Activated naive CD4-positive, alpha-beta T cell treated with anti-CD3 and anti-CD28 coated beads, Interleukin-2, amount 50 U/mL, for 24 hours (primary cell): Measurements from ENCODE around the gene WNK2.
A peak's percentile ranks its signal among the peaks of the same experiment; 100 is the strongest.
"Not testable (repeated sequence)": the region's sequence is repeated elsewhere in the genome, so short reads cannot be mapped to it uniquely, and the experiment has no call there.

ENCODE experiments used
- H3K27ac Mint-ChIP-seq: one replicate; pipeline ENCODE4 v1.8.0; 2021; ENCODE audit warnings: mild to moderate bottlenecking, mixed read lengths
- H3K27me3 Mint-ChIP-seq: one replicate; pipeline ENCODE4 v1.8.0; 2021; ENCODE audit warnings: mixed read lengths
- H3K36me3 Mint-ChIP-seq: one replicate; pipeline ENCODE4 v1.8.0; 2021; ENCODE audit warnings: mixed read lengths
- H3K4me1 Mint-ChIP-seq: one replicate; pipeline ENCODE4 v1.8.0; 2021; ENCODE audit warnings: mixed read lengths
- H3K4me3 Mint-ChIP-seq: one replicate; pipeline ENCODE4 v1.8.0; 2021; ENCODE audit warnings: mild to moderate bottlenecking, mixed read lengths
- H3K9me3 Mint-ChIP-seq: one replicate; pipeline ENCODE4 v1.8.0; 2021; ENCODE audit warnings: mixed read lengths

WNK2 gene

DNA sequence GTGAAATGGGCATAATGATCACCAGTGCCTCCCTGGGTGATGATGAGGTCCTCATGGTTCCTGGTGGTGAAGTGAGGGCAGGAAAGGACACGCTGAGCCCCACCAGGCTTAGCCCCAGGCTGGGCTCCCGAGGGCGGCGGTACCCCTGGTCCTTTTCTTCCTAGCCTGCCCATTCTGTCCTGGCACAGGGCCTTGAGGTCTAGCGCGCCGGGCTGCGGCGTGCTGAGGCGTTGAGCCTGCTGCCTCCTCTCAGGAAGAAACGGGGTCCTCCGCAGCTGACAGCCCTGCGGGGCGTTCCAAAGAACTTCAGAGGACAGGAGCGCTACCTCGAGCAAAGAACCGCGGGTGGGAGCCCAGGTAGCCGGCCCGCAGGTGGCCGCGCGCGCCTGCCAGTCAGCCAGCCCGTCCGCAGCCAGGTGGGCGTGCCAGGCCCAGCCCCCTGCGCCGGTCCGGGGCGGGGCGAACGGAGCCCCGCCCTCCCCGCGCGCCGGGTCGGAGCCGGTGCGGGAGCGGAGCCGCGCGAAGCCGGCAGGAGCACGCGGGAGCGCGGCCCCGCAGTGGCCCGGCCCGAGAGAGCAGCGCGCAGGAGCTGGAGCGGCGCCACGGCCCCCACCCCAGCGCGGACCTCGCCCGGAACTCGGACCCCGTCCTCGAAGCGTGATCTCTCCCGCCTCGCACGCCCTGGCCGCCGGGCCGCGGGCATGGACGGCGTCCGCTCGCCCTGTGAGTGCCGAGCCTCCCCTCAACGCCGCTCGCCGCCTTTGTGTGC is at the start of gene WNK2:
Gene WNK2, plus strand, starts transcription at position 477 of the 769 bp plus-strand sequence. CDS start 791 bp downstream, outside the sequence.
- Mint-ChIP-seq H3K4me1 (peaks cover 7% of the 10 kb centered on the region), H3K4me3 (peak within 1 kb of the TSS; percentile 81), H3K36me3 (no peaks in the 10 kb centered on the region), H3K27me3 (peaks cover 9% of the 10 kb centered on the region), H3K9me3 (no peaks in the 10 kb centered on the region), H3K27ac (no peak within 1 kb of the TSS)

DNA sequence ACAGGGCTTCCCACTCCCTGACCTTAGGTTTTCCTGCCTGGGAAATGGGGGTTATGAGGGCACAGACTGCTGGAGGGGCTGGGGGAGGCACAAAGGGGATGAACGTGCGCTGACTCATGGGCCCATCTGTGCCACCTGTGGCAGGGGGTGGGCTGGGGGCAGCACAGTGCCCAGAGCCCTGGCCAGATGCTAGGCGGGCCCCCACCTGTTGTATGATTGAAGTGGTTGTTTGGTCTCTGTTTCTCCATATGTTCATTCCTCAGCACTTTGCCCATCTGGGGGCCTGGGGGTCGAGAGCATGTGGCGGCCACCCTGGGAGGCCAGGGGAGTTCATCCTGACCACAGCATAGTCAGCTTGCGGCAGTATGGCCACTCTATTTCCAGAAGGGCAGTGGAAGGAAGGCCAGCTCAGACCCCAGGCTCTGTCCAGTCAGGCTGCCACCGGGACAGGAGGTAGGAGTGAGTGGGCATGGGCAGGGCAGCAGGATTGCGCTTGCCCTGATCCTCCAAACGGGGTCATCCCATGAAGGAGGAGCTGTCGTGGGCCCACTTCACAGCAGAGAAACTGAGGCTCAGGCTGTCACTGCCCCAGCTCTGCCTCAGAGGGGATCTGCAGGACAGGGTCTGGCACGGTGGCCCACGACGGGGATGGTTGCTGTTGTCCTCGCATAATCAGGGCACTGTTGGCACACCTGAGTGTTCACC is 49.0 kb upstream of the WNK2 start:
- H3K4me3 Mint-ChIP-seq: peak overlapping the region; percentile 90

DNA sequence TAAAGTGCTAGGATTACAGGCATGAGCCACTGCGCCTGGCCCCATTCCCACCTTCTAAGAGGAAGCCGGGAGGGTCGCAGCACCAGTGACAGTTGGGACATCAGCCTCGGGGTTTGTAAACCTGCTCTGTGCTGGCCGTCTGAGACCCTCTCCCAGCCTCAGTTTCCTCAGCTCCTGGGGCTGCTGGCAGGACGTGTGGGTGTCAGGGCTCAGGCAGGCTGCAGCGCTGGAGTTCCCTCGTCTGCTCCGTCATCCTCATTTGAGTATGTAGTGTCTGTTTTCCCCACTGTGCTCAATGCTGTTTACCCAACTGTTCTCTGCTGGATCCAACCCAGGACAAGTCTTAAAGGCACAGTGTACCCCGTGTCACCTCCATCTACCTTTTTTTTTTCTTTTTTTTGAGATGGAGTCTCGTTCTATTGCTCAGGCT is 47.9 kb upstream of the WNK2 start:
- Mint-ChIP-seq H3K4me1 (peaks cover 60% of the 10 kb centered on the region), H3K4me3 (peak overlapping the region; percentile 42)

More for the DNA sequence above, 49.0 kb upstream of the WNK2 start:
- Mint-ChIP-seq H3K4me1 (peaks cover 60% of the 10 kb centered on the region), H3K27me3 (no peaks in the 10 kb centered on the region), H3K9me3 (no peaks in the 10 kb centered on the region), H3K36me3 (no peaks in the 10 kb centered on the region), H3K27ac (peak overlapping the region; percentile 95)

DNA sequence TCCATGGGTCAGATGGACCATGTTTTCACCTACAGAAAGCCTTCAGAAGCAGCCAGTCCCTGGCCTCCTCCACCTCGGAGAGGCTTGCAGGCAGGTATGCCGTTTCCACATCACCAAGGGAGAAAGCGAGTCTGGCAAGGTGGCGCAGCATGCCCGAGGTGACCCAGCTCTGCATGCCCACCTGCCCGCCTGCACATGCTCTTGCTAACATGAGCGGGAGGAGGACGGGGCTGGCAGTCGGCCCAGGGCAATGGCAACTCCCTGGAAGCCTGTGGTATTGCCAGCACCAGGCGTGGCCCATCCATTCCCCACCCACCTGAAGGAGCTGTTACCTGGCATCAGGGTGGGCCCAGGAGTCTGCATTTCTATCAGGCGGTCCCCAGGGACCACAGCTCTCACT is 46.6 kb upstream of the WNK2 start:
- Mint-ChIP-seq H3K9me3 (no peaks in the 10 kb centered on the region), H3K4me3 (no peak overlapping the region), H3K27me3 (no peaks in the 10 kb centered on the region), H3K36me3 (no peaks in the 10 kb centered on the region), H3K27ac (no peak overlapping the region), H3K4me1 (peaks cover 59% of the 10 kb centered on the region)

More for the DNA sequence above, 47.9 kb upstream of the WNK2 start:
- no peak overlapping the region for H3K27ac Mint-ChIP-seq
- H3K27me3 Mint-ChIP-seq: no peaks in the 10 kb centered on the region
- H3K9me3 Mint-ChIP-seq: no peaks in the 10 kb centered on the region
- H3K36me3 Mint-ChIP-seq: no peaks in the 10 kb centered on the region

DNA sequence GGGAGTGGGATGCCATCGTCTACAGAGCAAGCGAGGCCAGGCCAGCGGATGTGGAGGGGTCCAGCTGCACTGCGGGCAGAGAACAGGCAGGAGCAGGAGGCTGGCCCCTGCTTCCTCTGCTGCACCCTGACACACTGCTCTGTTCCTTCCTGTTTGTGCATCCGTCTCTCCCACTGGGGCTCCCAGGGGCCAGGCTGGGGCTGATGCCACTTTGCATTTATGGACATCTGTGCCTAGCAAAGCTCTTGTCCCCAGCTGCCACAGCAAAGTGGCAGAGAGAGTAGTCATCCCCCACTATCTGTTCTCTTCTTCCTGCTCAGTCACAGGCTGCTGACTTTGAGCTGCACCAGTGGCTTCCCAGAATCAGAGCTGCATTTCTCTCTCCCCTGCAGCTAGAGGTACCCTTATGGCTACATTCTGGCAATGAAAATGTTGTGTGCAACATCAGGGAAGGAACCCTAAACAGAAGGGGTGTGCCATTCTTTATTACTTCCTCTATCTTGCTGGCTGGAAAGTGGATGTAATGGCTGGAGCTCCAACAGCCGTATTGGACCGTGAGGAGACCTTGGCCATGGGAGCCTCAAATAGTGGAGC is 45.7 kb upstream of the WNK2 start:
- Mint-ChIP-seq H3K36me3 (no peaks in the 10 kb centered on the region), H3K9me3 (no peaks in the 10 kb centered on the region), H3K4me3 (no peak overlapping the region), H3K4me1 (peaks cover 56% of the 10 kb centered on the region), H3K27me3 (no peaks in the 10 kb centered on the region), H3K27ac (peak overlapping the region; percentile 80)

DNA sequence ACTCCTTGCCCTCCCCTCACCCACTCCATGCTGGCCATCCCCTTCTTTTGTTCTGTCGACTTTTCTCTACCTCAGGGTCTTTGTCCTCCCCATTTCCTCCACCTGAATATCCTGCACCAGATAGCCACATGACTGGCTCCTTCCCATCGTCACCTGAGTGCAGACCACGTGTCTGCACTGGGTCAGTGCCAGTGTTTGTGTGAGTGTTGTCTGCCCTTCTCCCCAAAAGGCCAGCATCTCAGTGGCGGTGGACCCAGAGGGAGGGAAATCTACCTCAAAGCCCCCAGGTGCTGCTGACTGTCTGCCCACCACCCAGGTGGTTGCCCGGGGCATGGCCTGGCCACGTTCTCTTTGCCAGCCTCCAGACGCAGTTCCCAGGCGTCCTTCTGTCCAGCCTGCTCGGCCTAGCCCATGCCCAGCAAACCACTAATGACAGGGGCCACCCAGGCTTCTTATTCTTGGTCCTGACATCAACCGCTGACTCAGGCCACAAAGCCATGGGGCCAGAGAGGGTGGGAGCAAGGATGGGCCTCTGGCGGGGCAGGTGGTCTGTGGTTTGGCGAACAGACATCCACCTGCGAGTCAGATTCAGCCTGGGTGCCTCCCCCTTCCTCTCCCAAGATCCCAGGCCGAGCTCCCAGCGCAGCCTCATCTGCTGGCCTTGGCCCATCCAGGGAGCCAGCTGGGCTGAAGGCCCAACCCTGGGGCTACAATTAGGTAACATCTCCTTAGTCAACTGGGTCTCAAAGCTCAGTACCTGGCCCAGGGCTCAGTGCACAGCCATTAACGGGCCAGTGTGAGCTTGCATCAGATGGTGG is 44.4 kb upstream of the WNK2 start:
- Mint-ChIP-seq H3K4me1 (peaks cover 67% of the 10 kb centered on the region), H3K4me3 (no peak overlapping the region), H3K9me3 (no peaks in the 10 kb centered on the region)

DNA sequence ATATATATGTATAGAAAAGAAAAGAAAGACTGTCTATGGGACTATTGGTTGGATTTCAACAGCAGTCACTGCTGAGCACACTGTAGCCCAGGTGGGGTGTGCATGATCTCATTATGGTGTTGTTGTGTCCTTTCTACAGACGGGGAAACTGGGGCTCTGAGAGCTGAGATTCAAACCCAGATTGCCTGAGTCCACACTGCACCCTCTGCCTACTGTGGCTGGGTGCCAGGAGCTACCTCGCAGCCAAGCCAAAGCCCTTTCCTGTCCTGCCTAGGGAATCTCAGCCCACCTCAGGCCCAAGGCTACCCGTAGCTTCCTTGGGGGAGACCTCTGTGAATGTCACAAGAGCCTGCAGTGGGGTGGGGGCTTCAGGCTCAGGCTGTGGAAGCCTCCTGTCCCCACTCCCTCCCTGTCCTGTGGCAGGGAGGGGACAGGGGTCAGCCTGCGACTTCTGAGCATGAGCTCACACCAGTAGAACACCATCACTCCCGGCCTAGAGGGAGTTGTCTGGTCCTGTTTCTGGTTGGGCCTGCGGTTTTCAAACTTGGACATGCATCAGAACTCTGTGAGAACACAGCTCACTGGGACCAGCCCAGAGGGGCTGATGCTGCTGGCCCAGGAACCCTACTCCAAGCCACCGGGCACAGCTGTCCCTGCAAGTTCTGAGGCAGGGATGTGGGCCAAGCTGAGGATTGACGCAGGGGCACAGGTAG is 42.0 kb upstream of the WNK2 start:
- no peak overlapping the region for H3K4me3 Mint-ChIP-seq
- H3K9me3 Mint-ChIP-seq: no peaks in the 10 kb centered on the region
- no peaks in the 10 kb centered on the region for H3K27me3 Mint-ChIP-seq
- H3K4me1 Mint-ChIP-seq: peaks cover 72% of the 10 kb centered on the region
- H3K36me3 Mint-ChIP-seq: peaks cover 3% of the 10 kb centered on the region
- H3K27ac Mint-ChIP-seq: no peak overlapping the region

More for the DNA sequence above, 44.4 kb upstream of the WNK2 start:
- Mint-ChIP-seq H3K36me3 (no peaks in the 10 kb centered on the region), H3K27ac (no peak overlapping the region), H3K27me3 (no peaks in the 10 kb centered on the region)

DNA sequence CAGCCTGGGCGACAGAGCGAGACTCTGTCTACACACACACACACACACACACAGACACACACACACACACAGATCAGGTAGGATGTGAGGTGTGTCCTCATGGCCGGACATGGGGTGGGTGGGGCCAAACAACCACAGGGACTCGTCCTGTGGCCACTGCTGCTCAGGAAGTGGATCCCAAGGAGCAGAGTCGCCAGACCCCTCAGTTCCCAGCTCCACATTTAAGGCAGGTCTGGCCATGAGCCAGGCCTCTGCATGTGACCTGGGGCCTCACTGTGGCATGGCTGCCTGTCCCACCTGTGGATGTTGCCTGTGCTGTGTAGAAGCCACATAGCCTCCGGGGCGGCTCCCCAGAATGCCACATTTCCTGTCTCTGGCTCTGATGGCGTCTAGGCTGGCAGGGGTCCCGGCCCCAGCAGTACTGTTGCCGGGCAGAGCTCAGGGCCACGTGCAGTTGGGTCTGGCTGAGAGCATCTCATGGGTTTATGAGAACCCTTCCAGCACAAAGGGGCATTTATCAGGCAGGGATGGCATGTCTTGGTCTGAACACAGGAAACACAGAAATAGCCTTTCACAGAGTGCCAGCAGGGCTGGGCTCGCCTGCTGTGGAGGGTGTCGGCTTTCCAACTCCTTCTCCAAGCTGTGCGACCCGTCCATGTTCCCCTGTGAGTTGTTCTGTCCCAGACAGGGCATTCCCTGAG is 40.0 kb upstream of the WNK2 start:
- Mint-ChIP-seq H3K27ac (peak overlapping the region; percentile 92), H3K4me3 (peak overlapping the region; percentile 54), H3K4me1 (peaks cover 73% of the 10 kb centered on the region), H3K9me3 (no peaks in the 10 kb centered on the region), H3K36me3 (peaks cover 10% of the 10 kb centered on the region), H3K27me3 (no peaks in the 10 kb centered on the region)

DNA sequence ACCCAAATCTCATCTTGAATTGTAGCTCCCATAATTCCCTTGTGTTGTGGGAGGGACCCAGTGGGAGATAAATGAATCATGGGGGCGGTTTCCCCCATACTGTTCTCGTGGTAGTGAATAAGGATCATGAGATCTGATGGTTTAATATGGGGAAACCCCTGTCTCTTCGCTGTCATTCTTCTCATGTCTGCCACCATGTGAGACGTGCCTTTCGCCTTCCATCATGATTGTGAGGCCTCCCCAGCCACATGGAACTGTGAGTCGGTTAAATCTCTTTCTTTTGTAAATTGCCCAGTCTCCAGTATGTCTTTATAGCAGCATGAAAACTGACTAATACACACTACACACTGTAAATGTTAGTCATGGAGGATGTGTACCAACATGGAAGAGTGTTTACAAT is 37.2 kb upstream of the WNK2 start:
- not testable (repeated sequence) for H3K27me3 Mint-ChIP-seq, H3K9me3 Mint-ChIP-seq, H3K36me3 Mint-ChIP-seq
- peaks cover 65% of the 10 kb centered on the region for H3K4me1 Mint-ChIP-seq
- peak overlapping the region; percentile 53 for H3K4me3 Mint-ChIP-seq
- peak overlapping the region; percentile 82 for H3K27ac Mint-ChIP-seq

DNA sequence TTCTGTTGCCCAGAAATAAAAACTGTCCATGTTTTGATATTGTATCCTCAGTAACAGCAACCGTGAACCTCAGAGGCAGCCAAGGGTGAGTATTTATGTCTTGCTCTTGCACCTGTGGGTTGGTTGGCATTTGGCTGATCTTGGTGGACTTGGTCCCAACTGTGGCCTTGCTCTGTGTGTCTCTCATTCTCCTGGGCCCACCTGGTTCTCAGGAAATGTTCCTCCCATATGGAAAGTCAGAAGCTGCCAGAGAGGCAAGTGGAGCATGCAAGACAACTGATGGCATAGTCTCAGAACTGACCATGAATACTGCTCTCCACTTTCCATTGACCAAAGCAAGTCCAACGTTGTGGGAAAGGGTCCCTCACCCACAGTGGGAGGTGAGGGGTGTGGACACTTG is 36.3 kb upstream of the WNK2 start:
- H3K4me3 Mint-ChIP-seq: peak overlapping the region; percentile 39
- no peaks in the 10 kb centered on the region for H3K9me3 Mint-ChIP-seq
- peaks cover 10% of the 10 kb centered on the region for H3K36me3 Mint-ChIP-seq
- H3K27ac Mint-ChIP-seq: peak overlapping the region; percentile 89
- H3K27me3 Mint-ChIP-seq: no peaks in the 10 kb centered on the region
- peaks cover 56% of the 10 kb centered on the region for H3K4me1 Mint-ChIP-seq

DNA sequence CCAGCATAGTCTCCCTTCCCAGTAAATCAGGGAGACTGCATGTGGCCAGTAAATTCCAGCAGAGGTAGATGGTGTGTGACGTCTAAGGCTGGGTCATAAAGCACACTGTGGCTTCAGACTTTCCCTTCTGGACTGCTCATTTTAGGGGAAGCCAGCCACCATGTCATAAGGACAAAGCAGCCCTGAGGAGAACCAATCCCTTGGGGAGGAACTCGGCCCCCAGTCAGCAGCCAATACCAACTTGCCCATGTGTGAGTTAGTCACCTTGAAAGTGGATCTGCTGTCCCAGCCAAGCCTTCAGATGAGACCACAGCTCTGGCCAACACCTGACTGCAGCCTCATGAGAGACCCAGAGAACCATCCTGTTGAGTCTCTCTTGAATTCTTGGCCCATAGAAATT is 35.2 kb upstream of the WNK2 start:
- no peaks in the 10 kb centered on the region for H3K9me3 Mint-ChIP-seq
- peaks cover 48% of the 10 kb centered on the region for H3K4me1 Mint-ChIP-seq
- no peaks in the 10 kb centered on the region for H3K27me3 Mint-ChIP-seq
- peak overlapping the region; percentile 92 for H3K27ac Mint-ChIP-seq
- peak overlapping the region; percentile 69 for H3K4me3 Mint-ChIP-seq
- peaks cover 10% of the 10 kb centered on the region for H3K36me3 Mint-ChIP-seq

DNA sequence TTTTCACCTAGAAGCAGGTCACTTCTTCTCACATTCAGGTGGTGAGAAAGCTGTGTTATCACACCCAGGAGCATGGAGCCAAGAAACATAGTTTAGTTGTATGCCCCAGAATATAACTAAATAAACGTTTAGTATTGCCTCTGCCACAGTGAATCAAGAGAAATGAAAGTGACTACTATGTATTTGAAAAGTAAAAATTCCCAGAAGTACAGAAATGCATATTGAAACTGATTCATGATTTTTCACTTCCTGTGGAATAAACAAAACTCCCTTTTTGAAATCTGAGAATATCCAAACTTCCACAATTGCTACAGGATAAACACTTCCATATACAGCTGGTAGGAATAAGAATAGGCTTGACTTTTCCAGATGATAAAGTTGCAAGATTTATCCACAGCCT is 34.6 kb upstream of the WNK2 start:
- peak overlapping the region; percentile 69 for H3K4me3 Mint-ChIP-seq
- no peaks in the 10 kb centered on the region for H3K9me3 Mint-ChIP-seq
- peak overlapping the region; percentile 92 for H3K27ac Mint-ChIP-seq
- peaks cover 10% of the 10 kb centered on the region for H3K36me3 Mint-ChIP-seq
- H3K4me1 Mint-ChIP-seq: peaks cover 41% of the 10 kb centered on the region
- H3K27me3 Mint-ChIP-seq: no peaks in the 10 kb centered on the region

DNA sequence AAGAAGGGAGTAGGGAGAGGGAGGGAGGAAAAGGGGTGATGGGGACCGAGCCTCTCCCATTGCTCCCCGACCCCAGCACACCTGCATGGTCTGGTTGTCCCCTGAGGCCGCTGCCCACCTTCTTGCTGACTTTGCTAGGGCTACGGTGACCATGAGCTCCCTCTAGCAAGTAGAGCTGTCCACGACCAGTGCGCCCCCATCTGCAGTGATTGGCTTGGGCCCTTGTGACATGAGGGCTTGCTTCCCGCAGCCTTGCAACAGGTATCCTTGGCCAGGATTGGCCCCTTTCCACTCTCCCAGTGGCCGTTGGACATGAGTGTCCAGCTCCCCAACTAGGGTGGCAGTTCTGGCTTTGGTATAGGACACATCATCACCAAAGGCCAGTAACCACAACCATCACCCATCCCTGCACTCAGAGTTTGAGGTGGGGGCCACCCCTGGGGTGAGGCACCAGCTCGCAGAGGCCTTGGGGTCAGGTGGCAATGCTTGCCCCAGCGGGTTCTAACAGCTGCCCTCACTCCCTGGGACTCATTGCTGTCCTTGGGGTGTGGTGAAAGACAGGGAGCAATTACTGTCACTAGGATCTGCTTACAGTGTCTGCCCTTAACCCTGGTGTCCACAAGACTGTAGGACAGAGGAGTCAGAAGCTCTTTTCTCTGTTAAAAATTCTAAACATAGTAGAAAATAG is 32.7 kb upstream of the WNK2 start:
- Mint-ChIP-seq H3K4me3 (no peak overlapping the region), H3K27ac (no peak overlapping the region), H3K36me3 (peaks cover 10% of the 10 kb centered on the region), H3K4me1 (peaks cover 32% of the 10 kb centered on the region), H3K9me3 (no peaks in the 10 kb centered on the region), H3K27me3 (no peaks in the 10 kb centered on the region)
